SH-SY5Y (cell line): ENCODE results near the gene FAT1.

Experiments used
- GATA2 ChIP-seq: IDR thresholded peaks from 2 replicates; pipeline ENCODE4 v1.6.1; 2011; ENCODE audit warnings: mild to moderate bottlenecking, low read depth, low read length
- GATA3 ChIP-seq: IDR thresholded peaks from 2 replicates; pipeline ENCODE4 v1.6.1; 2011; ENCODE audit warnings: low read depth, mild to moderate bottlenecking, low read length, moderate library complexity

DNA sequence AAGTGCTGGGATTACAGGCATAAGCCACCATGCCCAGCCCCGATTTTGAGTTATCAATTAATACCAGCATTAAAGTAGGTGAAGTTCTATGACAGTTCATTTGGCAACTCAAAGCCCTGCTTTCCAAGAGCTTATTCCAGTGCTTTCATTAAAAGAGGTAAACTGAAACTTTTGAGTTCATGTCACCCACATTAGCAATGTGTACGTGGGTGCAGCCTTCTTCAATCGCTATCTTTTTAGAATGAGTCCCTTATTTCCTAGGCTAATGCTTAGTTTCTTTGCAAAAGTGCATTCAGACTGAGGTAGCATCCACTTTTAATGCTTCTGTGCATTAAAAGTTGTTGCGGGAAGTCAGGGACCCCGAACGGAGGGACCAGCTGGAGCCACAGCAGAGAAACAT lies 142.2 kb downstream of the FAT1 start:
- TF ChIP-seq GATA3, result no peak
- TF ChIP-seq GATA2, result no peak
